CD14-positive monocyte (primary cell): ENCODE measurements around the gene COL26A1. TPM values are rescaled to one million over a fixed set of nuclear protein-coding genes. Genes with fewer than 3 reads are reported as not detected.

ENCODE experiments used
- DNase-seq, 3 donors: peaks; one replicate each; pipeline ENCODE4 v3.0.0-alpha.2; 2011 to 2022
- H2AFZ ChIP-seq: 2 replicates; pipeline ENCODE4 v1.6.0; 2012; ENCODE audit warnings: mild to moderate bottlenecking, low read depth, low read length, inconsistent platforms; ENCODE audit not compliant: insufficient read depth, poor library complexity, severe bottlenecking
- H3K27ac ChIP-seq, 2 donors: 1 replicate in 1 of 2; 2 replicates in 1 of 2; pipeline ENCODE4 v1.5.1; 2012 to 2013; ENCODE audit warnings: low read length in 2 of 2, control low read depth in 1 of 2, inconsistent platforms in 1 of 2, low read depth in 1 of 2, mild to moderate bottlenecking in 1 of 2
- H3K27me3 ChIP-seq, 2 donors: one replicate each; pipeline versions ENCODE4 v1.6.0 to v1.6.1; 2011 to 2013; ENCODE audit warnings: low read length in 2 of 2; ENCODE audit not compliant: control insufficient read depth in 2 of 2, insufficient read depth in 2 of 2
- H3K36me3 ChIP-seq, 2 donors: replicated peaks in 1 of 2; 1 replicate in 1 of 2; 2 replicates in 1 of 2; pipeline versions ENCODE4 v1.5.1 to v1.6.1; 2012 to 2013; ENCODE audit warnings: low read length in 2 of 2, control low read depth in 1 of 2, inconsistent platforms in 1 of 2, mild to moderate bottlenecking in 1 of 2; ENCODE audit not compliant: insufficient read depth in 2 of 2, control insufficient read depth in 1 of 2
- H3K4me1 ChIP-seq, 2 donors: 1 replicate in 1 of 2; 2 replicates in 1 of 2; pipeline versions ENCODE4 v1.5.1 to v1.6.1; 2012 to 2013; ENCODE audit warnings: low read length in 2 of 2, control low read depth in 1 of 2, inconsistent platforms in 1 of 2, mild to moderate bottlenecking in 1 of 2, moderate library complexity in 1 of 2; ENCODE audit not compliant: insufficient read depth in 2 of 2, control insufficient read depth in 1 of 2
- H3K4me2 ChIP-seq: replicated peaks from 2 replicates; pipeline ENCODE3; 2012; ENCODE audit warnings: low read length, moderate library complexity, mild to moderate bottlenecking; ENCODE audit not compliant: poor library complexity, severe bottlenecking; ENCODE audit errors: extremely low read depth
- H3K4me3 ChIP-seq, 3 experiments: fragments of 200-600 bp in 1 of 3; sonication (generic) in 1 of 3; replicated peaks in 1 of 3; 1 replicate in 2 of 3; 2 replicates in 1 of 3; pipeline ENCODE4 v1.5.1; 2011 to 2013; ENCODE audit warnings: low read length in 3 of 3, mild to moderate bottlenecking in 3 of 3, control low read depth in 2 of 3, low read depth in 2 of 3, inconsistent platforms in 1 of 3, moderate library complexity in 1 of 3
- H3K79me2 ChIP-seq: 2 replicates; pipeline ENCODE4 v1.6.0; 2012; ENCODE audit warnings: mild to moderate bottlenecking, control low read depth, inconsistent platforms, low read length, moderate library complexity; ENCODE audit not compliant: insufficient read depth
- H3K9ac ChIP-seq: 2 replicates; pipeline ENCODE4 v1.6.0; 2017; ENCODE audit warnings: low read length, mild to moderate bottlenecking; ENCODE audit not compliant: insufficient read depth, poor library complexity, severe bottlenecking
- H3K9me3 ChIP-seq, 2 donors: replicated peaks in 1 of 2; 1 replicate in 1 of 2; 2 replicates in 1 of 2; pipeline versions ENCODE4 v1.5.1 to v1.6.1; 2012 to 2013; ENCODE audit warnings: low read length in 2 of 2, control low read depth in 1 of 2; ENCODE audit not compliant: control insufficient read depth in 1 of 2, insufficient read depth in 1 of 2
- H4K20me1 ChIP-seq: 2 replicates; pipeline ENCODE4 v1.6.0; 2012; ENCODE audit warnings: mild to moderate bottlenecking, low read length, control low read depth, moderate library complexity; ENCODE audit not compliant: insufficient read depth
- H3K27ac Mint-ChIP-seq, 7 donors: one replicate each; pipeline ENCODE4 v1.8.0; 2020; ENCODE audit warnings: mild to moderate bottlenecking in 7 of 7, mixed read lengths in 7 of 7, moderate library complexity in 6 of 7, inconsistent platforms in 2 of 7
- H3K27me3 Mint-ChIP-seq, 3 donors: one replicate each; pipeline ENCODE4 v1.8.0; 2021 to 2022; ENCODE audit warnings: low read depth in 3 of 3, mild to moderate bottlenecking in 3 of 3, mixed read lengths in 3 of 3, moderate library complexity in 3 of 3, inconsistent platforms in 1 of 3
- H3K36me3 Mint-ChIP-seq, 2 donors: one replicate each; pipeline ENCODE4 v1.8.0; 2020; ENCODE audit warnings: mixed read lengths in 2 of 2, inconsistent platforms in 1 of 2, mild to moderate bottlenecking in 1 of 2
- H3K4me1 Mint-ChIP-seq: one replicate; pipeline ENCODE4 v1.8.0; 2020; ENCODE audit warnings: mild to moderate bottlenecking, mixed read lengths
- H3K4me3 Mint-ChIP-seq, 2 donors: one replicate each; pipeline ENCODE4 v1.8.0; 2020; ENCODE audit warnings: mild to moderate bottlenecking in 2 of 2, mixed read lengths in 2 of 2, moderate library complexity in 1 of 2
- H3K9me3 Mint-ChIP-seq, 7 donors: one replicate each; pipeline ENCODE4 v1.8.0; 2020 to 2022; ENCODE audit warnings: mixed read lengths in 7 of 7, mild to moderate bottlenecking in 6 of 7, moderate library complexity in 6 of 7, inconsistent platforms in 2 of 7
- CTCF ChIP-seq: fragments of 200-600 bp; IDR thresholded peaks from one replicate; pipeline ENCODE4 v1.8.0; 2022; ENCODE audit warnings: antibody characterized with exemption, mild to moderate bottlenecking
- WGBS: methylation state at CpG from one replicate; pipeline ENCODE4 v1.1.5; 2013; ENCODE audit warnings: missing lambda C conversion rate; ENCODE audit not compliant: insufficient coverage; 5-methylcytosine and 5-hydroxymethylcytosine counted together
- intact Hi-C, 2 donors: fragments of 100-400 bp; cut with micrococcal nuclease; formaldehyde crosslinking; loops; one replicate each; pipeline versions ENCODE4 v1.15.0 to v1.15.1; 2023
- polyA plus RNA-seq, 3 donors: library from polyadenylated mRNA; depleted of rRNA in 1 of 3; unstranded in 2 of 3; stranded (reverse) in 1 of 3; fragments of 300-500 nt in 2 of 3; fragments of >200 nt in 1 of 3; fragmentation: Illumina TruSeq in 2 of 3; gene quantifications; 1 replicate in 2 of 3; 2 replicates in 1 of 3; pipeline ENCODE4 v1.2.3, GENCODE V29; 2012 to 2021

The COL26A1 gene
- polyA plus RNA-seq, 3 donors: not detected

- Mint-ChIP-seq H3K4me1 (peaks cover 1% of the 10 kb centered on the region), H3K4me3 (no peak overlapping the region), H3K27me3 (peaks cover 3 to 4% (median 3%) of the 10 kb centered on the region in 3 donors), H3K36me3 (no peaks in the 10 kb centered on the region), H3K9me3 (no peaks in the 10 kb centered on the region), H3K27ac (no peak overlapping the region)
- Histone ChIP-seq H3K9me3 (no peaks in the 10 kb centered on the region), H3K9ac (no peak overlapping the region), H3K36me3 (no peaks in the 10 kb centered on the region), H3K79me2 (no peaks in the 10 kb centered on the region), H3K4me1 (no peaks in the 10 kb centered on the region), H3K4me2 (no peak overlapping the region), H3K27ac (no peak overlapping the region), H2AFZ (no peak overlapping the region), H3K4me3 (no peak overlapping the region), H4K20me1 (no peaks in the 10 kb centered on the region), H3K27me3 (no peaks in the 10 kb centered on the region)
- intact Hi-C loops: no loop called here
- DNase-seq: no peak
- 71% methylated on average over 4 of the region's 8 CpGs for WGBS
- TF ChIP-seq CTCF: no peak
Measured at GRCh38 chr7:101557421-101557820, 194.7 kb downstream of the COL26A1 start.

GRCh38 chr7:101557978-101558741, 195.5 kb downstream of the COL26A1 start:
- Histone ChIP-seq H3K36me3 (no peaks in the 10 kb centered on the region), H3K27me3 (no peaks in the 10 kb centered on the region), H3K79me2 (no peaks in the 10 kb centered on the region), H3K9me3 (no peaks in the 10 kb centered on the region), H2AFZ (no peak overlapping the region), H3K27ac (no peak overlapping the region), H4K20me1 (no peaks in the 10 kb centered on the region), H3K4me1 (no peaks in the 10 kb centered on the region), H3K4me3 (no peak overlapping the region), H3K4me2 (no peak overlapping the region), H3K9ac (no peak overlapping the region)
- TF ChIP-seq CTCF: no peak
- H3K9me3 Mint-ChIP-seq: no peaks in the 10 kb centered on the region
- peaks cover 1% of the 10 kb centered on the region for H3K4me1 Mint-ChIP-seq
- WGBS: 79% methylated on average over 8 of the region's 9 CpGs
- no peaks in the 10 kb centered on the region for H3K36me3 Mint-ChIP-seq
- H3K27ac Mint-ChIP-seq: no peak overlapping the region
- no peak for DNase-seq
- intact Hi-C loops: no loop called here
- H3K27me3 Mint-ChIP-seq: peaks cover 3 to 7% (median 4%) of the 10 kb centered on the region in 3 donors
- no peak overlapping the region for H3K4me3 Mint-ChIP-seq
